Muscle of back (tissue), 11 donors: ENCODE data around the gene LRRC71. TPM values are rescaled to one million over a fixed set of nuclear protein-coding genes. Genes with fewer than 3 reads are reported as not detected.
"Not testable (repeated sequence)": the region's sequence is repeated elsewhere in the genome, so short reads cannot be mapped to it uniquely, and the experiment has no call there.

Experiments
- DNase-seq, 3 donors: peaks; one replicate each; pipeline versions ENCODE4 v3.0.0 to v3.0.0-alpha.2; 2013
- polyA plus RNA-seq, 10 donors: library from polyadenylated mRNA; unstranded; fragments of 120-200 nt; gene quantifications; one replicate each; pipeline ENCODE4 v1.2.1, GENCODE V29; 2013; ENCODE audit not compliant: insufficient read length in 10 of 10

The LRRC71 gene
- polyA plus RNA-seq, 10 donors = 0.22 to 1.2 (median 0.81) TPM

GRCh38 chr1:156905176-156905575, 15.3 kb upstream of the LRRC71 start:
- DNase-seq = no peak

- DNase-seq = no peak
Observed at GRCh38 chr1:156905651-156906050, 14.8 kb upstream of the LRRC71 start.

- DNase-seq = no peak
Observed at GRCh38 chr1:156906206-156906906, 14.1 kb upstream of the LRRC71 start.

DNA sequence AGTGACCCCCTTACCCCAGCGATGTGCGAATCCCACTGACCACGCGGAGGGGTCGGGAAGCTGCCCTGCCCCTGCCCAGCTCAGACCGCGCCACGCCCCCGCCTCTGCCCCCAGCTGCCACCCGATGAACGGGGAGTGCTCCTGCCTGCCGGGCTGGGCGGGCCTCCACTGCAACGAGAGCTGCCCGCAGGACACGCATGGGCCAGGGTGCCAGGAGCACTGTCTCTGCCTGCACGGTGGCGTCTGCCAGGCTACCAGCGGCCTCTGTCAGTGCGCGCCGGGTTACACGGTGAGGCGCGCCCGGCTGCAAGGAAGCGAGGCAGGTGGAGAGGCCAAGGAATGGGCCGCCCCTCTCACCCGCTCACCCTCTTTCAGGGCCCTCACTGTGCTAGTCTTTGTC, 11.9 kb upstream of the LRRC71 start:
- no peak for DNase-seq

DNA sequence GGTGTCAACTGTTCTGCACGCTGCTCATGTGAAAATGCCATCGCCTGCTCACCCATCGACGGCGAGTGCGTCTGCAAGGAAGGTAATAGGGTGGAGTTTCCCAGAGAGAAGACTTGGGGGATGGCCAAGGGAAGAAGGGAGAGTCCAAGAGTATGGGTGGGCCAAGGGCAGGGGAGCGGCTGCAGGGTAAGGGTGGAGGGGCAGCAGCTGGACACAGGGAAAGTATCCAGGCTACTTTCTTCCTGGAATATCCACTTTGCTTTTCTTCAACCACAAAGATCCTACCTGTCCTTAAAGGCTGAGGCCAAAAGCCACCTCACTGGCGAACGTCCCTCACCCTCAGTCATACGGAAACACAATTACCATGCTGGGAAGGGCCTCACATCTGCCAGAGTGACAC, 11.5 kb upstream of the LRRC71 start:
- no peak for DNase-seq

GRCh38 chr1:156909671-156910070, 10.8 kb upstream of the LRRC71 start:
- no peak for DNase-seq

- DNase-seq = no peak
Observed at GRCh38 chr1:156910309-156910782, 10.1 kb upstream of the LRRC71 start.

- no peak for DNase-seq
Observed at GRCh38 chr1:156911577-156912298, 8.7 kb upstream of the LRRC71 start.

- DNase-seq = no peak
Observed at GRCh38 chr1:156912310-156912709, 8.1 kb upstream of the LRRC71 start.

DNA sequence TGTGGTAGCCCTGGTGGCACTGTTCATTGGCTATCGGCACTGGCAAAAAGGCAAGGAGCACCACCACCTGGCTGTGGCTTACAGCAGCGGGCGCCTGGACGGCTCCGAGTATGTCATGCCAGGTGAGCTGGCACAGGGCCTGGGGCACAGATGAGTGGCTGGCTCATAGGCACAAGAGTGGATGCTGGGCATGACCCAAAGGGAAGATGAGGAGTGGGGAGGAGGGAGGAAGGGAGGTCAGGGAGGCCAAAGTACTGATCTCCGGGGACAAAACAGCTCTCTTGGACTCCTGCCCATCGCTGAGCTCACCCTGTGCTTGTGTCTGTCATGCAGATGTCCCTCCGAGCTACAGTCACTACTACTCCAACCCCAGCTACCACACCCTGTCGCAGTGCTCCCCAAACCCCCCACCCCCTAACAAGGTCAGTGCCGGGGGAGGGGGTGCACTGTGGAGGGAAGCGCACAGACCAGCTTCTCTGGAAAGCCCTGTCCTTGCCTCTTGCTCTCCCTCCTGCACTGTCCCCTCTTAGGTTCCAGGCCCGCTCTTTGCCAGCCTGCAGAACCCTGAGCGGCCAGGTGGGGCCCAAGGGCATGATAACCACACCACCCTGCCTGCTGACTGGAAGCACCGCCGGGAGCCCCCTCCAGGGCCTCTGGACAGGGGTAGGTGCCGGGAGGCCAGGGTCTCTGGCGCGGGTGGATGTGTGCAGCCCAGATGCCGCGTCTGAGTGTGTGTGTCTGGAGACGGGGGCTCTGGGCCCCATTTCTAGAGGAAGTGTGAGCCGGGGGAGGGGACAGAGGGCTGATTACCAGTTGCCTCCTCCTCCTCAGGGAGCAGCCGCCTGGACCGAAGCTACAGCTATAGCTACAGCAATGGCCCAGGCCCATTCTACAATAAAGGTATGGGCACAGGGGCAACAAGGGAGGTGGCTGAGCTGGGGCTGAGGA, 7.3 kb upstream of the LRRC71 start:
- peak in 1 of 3 donors; percentile 66 for DNase-seq

DNA sequence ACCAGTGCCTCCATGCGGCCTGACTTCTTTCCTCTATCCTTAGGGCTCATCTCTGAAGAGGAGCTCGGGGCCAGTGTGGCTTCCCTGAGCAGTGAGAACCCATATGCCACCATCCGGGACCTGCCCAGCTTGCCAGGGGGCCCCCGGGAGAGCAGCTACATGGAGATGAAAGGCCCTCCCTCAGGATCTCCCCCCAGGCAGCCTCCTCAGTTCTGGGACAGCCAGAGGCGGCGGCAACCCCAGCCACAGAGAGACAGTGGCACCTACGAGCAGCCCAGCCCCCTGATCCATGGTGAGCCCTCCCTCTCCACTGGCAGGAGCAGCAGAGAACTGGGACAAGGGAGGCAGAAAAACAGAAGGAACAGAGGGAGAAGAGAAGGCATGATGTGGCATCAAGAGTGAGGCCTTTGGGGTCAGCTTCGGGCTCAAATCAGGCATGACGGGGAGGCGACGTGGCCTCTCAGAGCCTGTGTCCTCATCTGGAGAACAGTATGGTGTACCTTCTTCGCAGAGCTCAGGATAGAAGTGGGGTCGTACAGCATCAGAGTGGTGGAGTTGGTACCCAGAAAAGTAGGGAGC, 6.5 kb upstream of the LRRC71 start:
- no peak for DNase-seq

DNA sequence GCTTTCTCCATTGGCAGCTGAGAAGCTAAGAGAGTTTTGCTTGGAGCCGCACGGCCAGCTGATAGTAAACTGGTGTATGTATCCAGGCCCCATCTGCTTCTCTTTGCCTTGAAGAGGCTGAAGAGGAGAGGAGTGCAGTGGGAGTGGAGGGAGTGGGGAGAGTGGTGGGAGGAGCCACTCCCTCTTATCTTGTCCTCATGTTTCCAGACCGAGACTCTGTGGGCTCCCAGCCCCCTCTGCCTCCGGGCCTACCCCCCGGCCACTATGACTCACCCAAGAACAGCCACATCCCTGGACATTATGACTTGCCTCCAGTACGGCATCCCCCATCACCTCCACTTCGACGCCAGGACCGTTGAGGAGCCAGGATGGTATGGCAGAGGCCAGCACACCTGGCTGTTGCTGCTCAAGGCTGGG, 6.0 kb upstream of the LRRC71 start:
- no peak for DNase-seq

DNA sequence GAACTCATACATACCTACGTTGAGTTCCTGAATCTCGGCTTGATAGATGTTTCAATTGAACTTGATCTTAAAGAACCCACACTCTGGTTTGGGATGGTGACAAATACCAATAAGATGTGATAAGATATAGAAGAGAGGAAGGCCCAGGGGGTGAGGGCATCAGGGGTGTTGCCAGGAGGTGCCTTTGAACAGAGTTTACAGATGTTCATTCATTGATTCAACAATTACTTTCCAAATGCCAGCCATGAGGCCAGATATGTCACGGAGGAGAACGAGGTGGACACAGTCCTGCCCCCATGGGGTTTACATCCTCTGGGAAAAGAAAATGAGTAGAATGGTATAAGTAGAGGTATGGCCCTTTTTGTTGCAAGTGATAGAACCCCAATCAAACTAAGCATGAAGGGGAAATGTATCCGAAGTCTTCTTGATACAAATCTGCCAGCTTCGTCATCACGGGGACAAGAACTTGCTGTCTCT, 659 bp downstream of the LRRC71 start:
- DNase-seq = no peak

- no peak for DNase-seq
Observed at GRCh38 chr1:156922986-156923669, 2.7 kb downstream of the LRRC71 start.

DNA sequence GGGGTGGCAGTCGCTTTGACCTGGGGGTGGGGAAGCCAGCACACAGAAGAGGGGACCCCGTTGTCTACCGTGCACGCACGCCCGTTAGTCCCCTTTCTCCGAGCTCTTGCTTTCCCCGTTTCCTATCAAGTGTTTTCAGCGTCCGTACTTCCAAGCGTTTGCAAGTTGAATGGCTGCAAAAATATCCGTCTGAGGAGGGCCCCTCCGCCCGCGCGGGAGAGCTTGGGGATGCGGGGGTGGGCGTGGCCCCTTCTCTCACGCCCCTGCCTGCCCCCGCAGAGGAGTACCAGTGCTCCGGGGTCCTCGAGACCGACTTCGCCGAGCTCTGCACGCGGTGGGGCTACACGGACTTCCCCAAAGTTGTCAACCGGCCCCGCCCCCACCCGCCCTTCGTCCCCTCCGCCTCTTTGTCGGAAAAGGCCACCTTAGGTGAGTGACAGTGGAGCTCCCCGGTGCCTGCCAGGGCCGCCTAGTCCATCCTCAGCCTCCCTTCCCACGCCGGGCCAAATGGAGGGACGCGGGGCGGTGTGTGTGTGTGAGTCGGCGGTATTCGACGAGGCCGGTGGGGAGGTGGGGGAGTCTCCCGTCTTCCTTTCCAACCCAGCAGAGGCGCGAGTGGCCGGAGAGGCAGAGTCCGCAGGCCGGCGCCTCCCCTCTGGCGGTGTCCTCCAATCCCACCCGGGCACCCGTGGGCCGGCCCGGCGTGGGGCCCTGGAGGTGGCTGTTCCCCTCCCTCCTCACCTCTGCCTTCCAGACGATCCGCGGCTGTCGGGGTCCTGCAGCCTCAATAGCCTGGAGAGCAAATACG, 3.4 kb downstream of the LRRC71 start:
- DNase-seq = no peak

- DNase-seq = no peak
Observed at GRCh38 chr1:156924478-156925153, 4.2 kb downstream of the LRRC71 start.

DNA sequence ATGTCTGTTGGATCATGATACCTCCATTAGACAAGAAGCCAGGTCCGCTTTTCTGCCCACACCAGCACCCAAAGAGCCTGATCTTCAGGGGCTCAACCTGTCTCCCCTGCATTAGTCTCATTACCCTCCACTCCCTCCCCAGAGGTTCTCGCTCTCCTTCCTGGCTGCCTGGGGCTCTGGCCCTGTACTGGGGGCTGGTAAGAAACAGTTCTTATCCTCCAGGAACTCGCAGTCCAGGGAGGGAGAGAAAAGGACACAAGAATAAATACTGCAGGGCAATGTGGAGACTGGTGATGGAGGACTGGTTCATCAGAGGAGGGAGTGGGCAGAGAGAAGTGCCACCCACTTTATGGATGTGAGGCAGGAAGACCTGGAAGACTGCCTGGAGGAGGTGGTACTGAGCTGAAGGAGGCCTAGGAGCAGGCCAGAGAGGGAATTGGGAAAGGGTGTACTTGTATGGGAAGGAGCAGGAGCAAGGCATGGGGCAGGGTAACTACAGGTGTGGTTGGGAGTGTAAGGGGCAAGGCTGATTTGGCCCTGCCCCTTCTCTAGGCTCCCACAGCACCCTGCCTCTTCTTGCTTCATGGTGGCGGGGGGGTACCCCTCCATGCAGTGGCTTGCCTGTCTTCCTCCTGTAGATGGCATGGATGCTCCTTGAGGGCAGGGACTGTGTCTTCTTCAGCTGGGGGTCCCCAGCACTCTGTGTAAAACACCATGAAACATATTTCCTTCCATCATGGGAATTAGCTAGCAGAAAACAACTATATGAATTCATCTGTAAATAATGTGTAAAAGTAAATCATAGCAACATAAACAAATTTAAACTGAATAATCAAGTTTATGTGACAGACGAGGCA, 5.0 kb downstream of the LRRC71 start:
- DNase-seq = no peak

GRCh38 chr1:156926175-156926574, 5.7 kb downstream of the LRRC71 start:
- DNase-seq = peak in 1 of 3 donors; percentile 70

GRCh38 chr1:156926695-156927094, 6.3 kb downstream of the LRRC71 start:
- DNase-seq = not testable (repeated sequence)
